Measurements from ENCODE around the gene AKNAD1.
A peak's percentile ranks its signal among the peaks of the same experiment; 100 is the strongest.

AKNAD1 gene

GRCh38 chr1:108880850-108881249 lies 24.0 kb upstream of the AKNAD1 start:
- DNase-seq (ENCODE audit: low read depth) = no peak
- no peak for TF ChIP-seq CTCF (IDR thresholded peaks at IDR 0.05; ENCODE audit: control insufficient read depth, insufficient read depth, low read depth, low read length, missing control alignments)
- H3K4me3 ChIP-seq (ENCODE audit: control insufficient read depth, low read depth, low read length) = no peak overlapping the region

GRCh38 chr1:108878678-108879077 lies 21.8 kb upstream of the AKNAD1 start:
- DNase-seq (ENCODE audit: low read depth) = no peak

GRCh38 chr1:108878160-108878469 lies 21.2 kb upstream of the AKNAD1 start:
- no peak for TF ChIP-seq CTCF (IDR thresholded peaks at IDR 0.05; ENCODE audit: control insufficient read depth, insufficient read depth, low read depth, low read length, missing control alignments)
- DNase-seq (ENCODE audit: low read depth) = no peak
- H3K4me3 ChIP-seq (ENCODE audit: control insufficient read depth, low read depth, low read length) = peak overlapping the region; percentile 94

More at GRCh38 chr1:108878678-108879077, 21.8 kb upstream of the AKNAD1 start:
- TF ChIP-seq CTCF (IDR thresholded peaks at IDR 0.05; ENCODE audit: control insufficient read depth, insufficient read depth, low read depth, low read length, missing control alignments) = no peak
- H3K4me3 ChIP-seq (ENCODE audit: control insufficient read depth, low read depth, low read length) = no peak overlapping the region

- TF ChIP-seq CTCF (IDR thresholded peaks at IDR 0.05; ENCODE audit: control insufficient read depth, insufficient read depth, low read depth, low read length, missing control alignments) = no peak
- peak overlapping the region; percentile 94 for H3K4me3 ChIP-seq (ENCODE audit: control insufficient read depth, low read depth, low read length)
- no peak for DNase-seq (ENCODE audit: low read depth)
Measured at GRCh38 chr1:108877348-108878159, 20.7 kb upstream of the AKNAD1 start.

- TF ChIP-seq CTCF (IDR thresholded peaks at IDR 0.05; ENCODE audit: control insufficient read depth, insufficient read depth, low read depth, low read length, missing control alignments) = no peak
- DNase-seq (ENCODE audit: low read depth) = no peak
- no peak overlapping the region for H3K4me3 ChIP-seq (ENCODE audit: control insufficient read depth, low read depth, low read length)
Measured at GRCh38 chr1:108871050-108871724, 14.3 kb upstream of the AKNAD1 start.

- no peak for DNase-seq (ENCODE audit: low read depth)
- no peak for TF ChIP-seq CTCF (IDR thresholded peaks at IDR 0.05; ENCODE audit: control insufficient read depth, insufficient read depth, low read depth, low read length, missing control alignments)
- no peak overlapping the region for H3K4me3 ChIP-seq (ENCODE audit: control insufficient read depth, low read depth, low read length)
Measured at GRCh38 chr1:108865316-108865910, 8.5 kb upstream of the AKNAD1 start.

All from AG09309 (cell line).